DOHH2 (cell line): Measurements from ENCODE around the gene TNPO2.

Experiments used
- H3F3A ChIP-seq: fragments of 200-600 bp; sonication (generic), shearing (Covaris generic); 2 replicates; pipeline ENCODE4 v1.6.0; 2016; ENCODE audit warnings: antibody characterized with exemption, mild to moderate bottlenecking; ENCODE audit not compliant: control insufficient read depth, insufficient read depth
- H3K27ac ChIP-seq: fragments of 200-600 bp; sonication (generic); 2 replicates; pipeline ENCODE4 v1.5.1; 2014; ENCODE audit warnings: low read depth, mild to moderate bottlenecking, low read length, moderate library complexity
- H3K27me3 ChIP-seq: fragments of 200-600 bp; sonication (generic); 2 replicates; pipeline ENCODE4 v1.6.1; 2014; ENCODE audit warnings: mild to moderate bottlenecking, low read length, mixed read lengths; ENCODE audit not compliant: control insufficient read depth
- H3K36me3 ChIP-seq: fragments of 200-600 bp; sonication (generic); 2 replicates; pipeline ENCODE4 v1.6.1; 2014; ENCODE audit warnings: mild to moderate bottlenecking, low read length, moderate library complexity, mixed read lengths; ENCODE audit not compliant: control insufficient read depth
- H3K4me1 ChIP-seq: fragments of 200-600 bp; sonication (generic); 2 replicates; pipeline ENCODE4 v1.6.1; 2014; ENCODE audit warnings: mild to moderate bottlenecking, low read length, mixed read lengths; ENCODE audit not compliant: control insufficient read depth
- H3K4me2 ChIP-seq: fragments of 200-600 bp; sonication (generic); 2 replicates; pipeline ENCODE4 v1.6.0; 2014; ENCODE audit warnings: mild to moderate bottlenecking, low read length, moderate library complexity
- H3K4me3 ChIP-seq: fragments of 200-600 bp; sonication (generic); 2 replicates; pipeline ENCODE4 v1.5.1; 2014; ENCODE audit warnings: mild to moderate bottlenecking, low read length, mixed read lengths
- H3K79me2 ChIP-seq: fragments of 200-600 bp; sonication (generic); 2 replicates; pipeline ENCODE4 v1.6.1; 2014; ENCODE audit warnings: mild to moderate bottlenecking, low read length, mixed read lengths; ENCODE audit not compliant: control insufficient read depth
- H3K9me2 ChIP-seq: fragments of 200-600 bp; sonication (generic); replicated peaks from 2 replicates; pipeline ENCODE4 v1.6.1; 2014; ENCODE audit warnings: mild to moderate bottlenecking, low read length, mixed read lengths; ENCODE audit not compliant: control insufficient read depth
- H3K9me3 ChIP-seq: fragments of 200-600 bp; sonication (generic); 2 replicates; pipeline ENCODE4 v1.6.1; 2014; ENCODE audit warnings: antibody characterized with exemption, low read length, mixed read lengths; ENCODE audit not compliant: control insufficient read depth, insufficient read depth
- H4K20me1 ChIP-seq: fragments of 200-600 bp; sonication (generic); 2 replicates; pipeline ENCODE4 v1.6.0; 2014; ENCODE audit warnings: low read depth, mild to moderate bottlenecking, antibody characterized with exemption, low read length, moderate library complexity; ENCODE audit not compliant: control insufficient read depth, insufficient read depth
- EZH2phosphoT487 ChIP-seq: fragments of 200-600 bp; sonication (generic); IDR thresholded peaks from 2 replicates; pipeline ENCODE4 v1.6.1; 2017; ENCODE audit warnings: borderline replicate concordance, mild to moderate bottlenecking, antibody characterized with exemption, low read length, moderate library complexity, mixed read lengths
- TF ChIP-seq, protein P1 (sequence below): fragments of 200-600 bp; sonication (generic); IDR thresholded peaks from one replicate; pipeline ENCODE4 v1.5.1; 2014; ENCODE audit warnings: antibody characterized with exemption, mild to moderate bottlenecking, low read depth, low read length; ENCODE audit not compliant: poor library complexity, severe bottlenecking

The TNPO2 gene

DNA sequence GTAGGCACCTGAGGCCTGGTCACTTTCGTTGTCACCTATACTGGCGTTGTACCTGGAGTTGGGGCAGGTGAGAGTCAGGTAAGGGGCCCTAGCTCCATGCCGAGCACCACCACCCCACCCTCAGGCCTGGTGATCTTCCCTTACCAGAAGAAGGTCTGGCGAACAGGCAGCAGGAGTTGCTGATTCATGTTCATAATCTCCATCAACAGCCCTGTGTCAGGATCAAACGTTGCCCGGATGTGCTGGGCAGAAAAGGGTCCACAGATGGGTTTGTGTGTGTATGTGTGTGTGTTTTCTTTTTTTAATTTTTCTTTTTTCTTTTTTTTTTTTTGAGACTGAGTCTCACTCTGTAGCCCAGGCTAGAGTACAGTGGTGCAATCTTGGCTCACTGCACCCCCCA is 71.5 kb downstream of the TNPO2 start:
- H3K4me3 ChIP-seq, result no peak overlapping the region
- peaks cover 29% of the 10 kb centered on the region for H3K36me3 ChIP-seq
- no peaks in the 10 kb centered on the region for H3K9me3 ChIP-seq
- no peaks in the 10 kb centered on the region for H3K27me3 ChIP-seq
- no peak overlapping the region for H3K27ac ChIP-seq
- no peaks in the 10 kb centered on the region for H4K20me1 ChIP-seq
- TF ChIP-seq, protein P1, sequence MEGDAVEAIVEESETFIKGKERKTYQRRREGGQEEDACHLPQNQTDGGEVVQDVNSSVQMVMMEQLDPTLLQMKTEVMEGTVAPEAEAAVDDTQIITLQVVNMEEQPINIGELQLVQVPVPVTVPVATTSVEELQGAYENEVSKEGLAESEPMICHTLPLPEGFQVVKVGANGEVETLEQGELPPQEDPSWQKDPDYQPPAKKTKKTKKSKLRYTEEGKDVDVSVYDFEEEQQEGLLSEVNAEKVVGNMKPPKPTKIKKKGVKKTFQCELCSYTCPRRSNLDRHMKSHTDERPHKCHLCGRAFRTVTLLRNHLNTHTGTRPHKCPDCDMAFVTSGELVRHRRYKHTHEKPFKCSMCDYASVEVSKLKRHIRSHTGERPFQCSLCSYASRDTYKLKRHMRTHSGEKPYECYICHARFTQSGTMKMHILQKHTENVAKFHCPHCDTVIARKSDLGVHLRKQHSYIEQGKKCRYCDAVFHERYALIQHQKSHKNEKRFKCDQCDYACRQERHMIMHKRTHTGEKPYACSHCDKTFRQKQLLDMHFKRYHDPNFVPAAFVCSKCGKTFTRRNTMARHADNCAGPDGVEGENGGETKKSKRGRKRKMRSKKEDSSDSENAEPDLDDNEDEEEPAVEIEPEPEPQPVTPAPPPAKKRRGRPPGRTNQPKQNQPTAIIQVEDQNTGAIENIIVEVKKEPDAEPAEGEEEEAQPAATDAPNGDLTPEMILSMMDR, result no peak
- no peak for TF ChIP-seq EZH2phosphoT487
- no peak overlapping the region for H3K4me2 ChIP-seq
- no peaks in the 10 kb centered on the region for H3K9me2 ChIP-seq
- no peaks in the 10 kb centered on the region for H3K4me1 ChIP-seq
- H3F3A ChIP-seq, result no peaks in the 10 kb centered on the region
- no peaks in the 10 kb centered on the region for H3K79me2 ChIP-seq

DNA sequence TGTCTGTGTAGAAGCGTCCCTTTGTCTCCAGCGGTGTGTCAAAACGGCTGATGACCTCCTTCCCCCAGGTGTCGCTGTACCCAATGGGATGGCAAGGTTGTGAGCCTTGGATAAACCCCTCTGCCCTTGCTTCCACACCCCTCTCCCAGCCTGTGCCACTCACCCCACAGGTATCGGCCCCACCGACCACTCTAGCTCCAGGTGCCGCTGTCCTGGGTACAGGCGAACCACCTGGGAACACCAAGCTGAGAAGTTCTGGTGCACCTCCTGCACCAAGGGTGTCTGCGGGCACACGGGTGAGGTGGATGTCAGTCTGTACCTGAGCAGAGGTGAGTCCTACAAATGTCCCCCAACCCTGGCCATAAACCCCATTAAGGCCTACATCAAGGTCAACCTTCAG is 73.8 kb downstream of the TNPO2 start:
- Histone ChIP-seq H3F3A (no peaks in the 10 kb centered on the region), H3K27me3 (no peaks in the 10 kb centered on the region), H3K9me3 (no peaks in the 10 kb centered on the region), H3K4me1 (no peaks in the 10 kb centered on the region), H3K27ac (no peak overlapping the region), H4K20me1 (no peaks in the 10 kb centered on the region), H3K9me2 (no peaks in the 10 kb centered on the region), H3K79me2 (no peaks in the 10 kb centered on the region), H3K36me3 (peaks cover 10% of the 10 kb centered on the region), H3K4me3 (no peak overlapping the region), H3K4me2 (no peak overlapping the region)
- TF ChIP-seq, protein P1, result no peak
- TF ChIP-seq EZH2phosphoT487, result no peak
